Activated T-helper 2 cell treated with anti-CD3 and anti-CD28 coated beads, Interferon-gamma antibody, Interleukin-2, Interleukin-4, amounts not matched to agents 10 μg/mL and 5 μg/mL and 100 μg/mL, durations not matched to agents 14 hours and 24 hours and 36 hours (primary cell): ENCODE results near the gene ADAMTS4. TPM values are rescaled to one million over a fixed set of nuclear protein-coding genes. Genes with fewer than 3 reads are reported as not detected.

ENCODE experiments used
- DNase-seq: peaks from one replicate; pipeline ENCODE4 v3.0.0; 2021; ENCODE audit warnings: low spot score
- H3K27ac Mint-ChIP-seq: one replicate; pipeline ENCODE4 v1.8.0; 2021; ENCODE audit warnings: mixed read lengths
- H3K27me3 Mint-ChIP-seq: one replicate; pipeline ENCODE4 v1.8.0; 2021; ENCODE audit warnings: low read depth, mixed read lengths
- H3K36me3 Mint-ChIP-seq: one replicate; pipeline ENCODE4 v1.8.0; 2021; ENCODE audit warnings: low read depth, mixed read lengths
- H3K4me1 Mint-ChIP-seq: one replicate; pipeline ENCODE4 v1.8.0; 2021; ENCODE audit warnings: low read depth, mixed read lengths
- H3K4me3 Mint-ChIP-seq: one replicate; pipeline ENCODE4 v1.8.0; 2021; ENCODE audit warnings: low read depth, mild to moderate bottlenecking, moderate library complexity, mixed read lengths
- H3K9me3 Mint-ChIP-seq: one replicate; pipeline ENCODE4 v1.8.0; 2021; ENCODE audit warnings: mixed read lengths
- intact Hi-C: fragments of 100-400 bp; cut with micrococcal nuclease; formaldehyde crosslinking; loops from one replicate; pipeline ENCODE4 v1.15.1; 2023
- total RNA-seq: library from RNA; stranded (reverse); gene quantifications from 2 replicates; pipeline ENCODE4 v1.2.3, GENCODE V29; 2022

The ADAMTS4 gene
- total RNA-seq, 1 donor from 2014 or later, result 0.05 TPM

DNA sequence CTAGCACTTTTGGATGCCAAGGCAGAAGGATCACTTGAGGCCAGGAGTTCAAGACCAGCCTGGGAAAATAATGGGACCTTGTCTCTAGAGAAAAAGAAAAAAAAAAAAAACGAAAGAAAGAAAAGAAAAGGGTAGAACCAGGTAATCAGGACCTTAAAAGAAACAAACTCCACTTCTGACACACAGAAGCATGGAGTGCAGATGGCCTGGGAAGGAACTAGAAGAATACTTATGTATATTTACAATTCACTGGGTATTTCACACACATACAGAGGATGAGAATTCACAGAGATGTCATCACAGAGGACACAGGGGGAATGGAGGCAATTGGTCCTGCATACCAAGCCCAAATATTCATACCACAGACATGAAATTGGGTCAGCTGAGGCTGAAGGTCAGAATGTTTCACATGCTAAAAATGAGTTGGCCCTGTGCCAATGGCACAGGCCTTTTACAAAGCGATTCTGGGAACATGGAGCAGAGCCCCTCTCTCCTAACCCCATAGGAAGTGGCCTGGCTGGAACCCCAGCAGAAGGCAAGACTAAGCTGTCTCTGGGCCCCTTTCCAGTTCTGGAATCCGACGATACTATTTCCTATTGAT is 26.0 kb downstream of the ADAMTS4 start:
- Mint-ChIP-seq H3K4me3 (no peak overlapping the region), H3K27me3 (no peaks in the 10 kb centered on the region), H3K27ac (no peak overlapping the region), H3K36me3 (peaks cover 77% of the 10 kb centered on the region), H3K9me3 (no peaks in the 10 kb centered on the region), H3K4me1 (peaks cover 32% of the 10 kb centered on the region)
- intact Hi-C loops, result no loop called here
- DNase-seq, result no peak

DNA sequence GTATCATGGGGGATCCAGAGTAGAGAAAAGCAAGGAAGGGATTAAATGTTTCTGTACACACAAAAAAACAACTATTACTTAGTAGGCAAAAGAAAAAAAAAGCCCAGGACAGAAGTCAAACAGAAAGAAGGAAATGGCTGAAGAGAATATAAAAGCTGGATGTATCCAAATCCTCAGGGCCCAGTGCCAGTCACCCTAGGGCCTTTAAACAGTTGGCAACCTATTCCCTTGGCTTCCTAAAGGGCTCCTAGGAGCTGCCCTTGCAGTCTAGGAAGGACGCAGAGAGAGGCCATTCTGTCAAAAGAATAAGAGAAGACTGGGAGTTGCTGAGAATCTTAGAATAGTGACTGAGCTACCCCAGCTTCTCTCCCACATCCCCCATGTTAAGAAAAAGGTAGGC is 26.5 kb downstream of the ADAMTS4 start:
- Mint-ChIP-seq H3K9me3 (no peaks in the 10 kb centered on the region), H3K27ac (no peak overlapping the region), H3K4me1 (peaks cover 28% of the 10 kb centered on the region), H3K4me3 (no peak overlapping the region), H3K27me3 (no peaks in the 10 kb centered on the region), H3K36me3 (peaks cover 77% of the 10 kb centered on the region)
- intact Hi-C loops, result no loop called here
- DNase-seq, result no peak

DNA sequence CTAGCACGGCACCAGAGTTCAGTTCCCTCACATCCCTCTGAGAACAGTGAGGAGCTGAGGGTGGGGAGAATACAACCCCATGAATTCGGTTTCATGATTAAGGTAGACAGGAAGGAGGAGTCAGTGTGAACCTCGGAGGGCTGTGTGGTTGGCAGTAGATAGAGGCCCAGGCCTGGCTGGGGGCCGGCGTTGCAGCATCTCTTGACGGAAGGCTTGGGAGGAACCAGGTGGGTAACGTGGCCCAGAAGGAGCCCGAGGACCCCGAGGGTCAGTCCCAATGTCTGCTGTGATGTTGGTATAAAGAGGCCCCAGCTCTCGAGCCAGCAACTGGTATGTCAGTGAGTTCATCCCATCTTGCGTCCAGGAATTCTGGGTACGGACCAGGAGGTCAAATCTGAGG is 27.2 kb downstream of the ADAMTS4 start:
- Mint-ChIP-seq H3K4me3 (no peak overlapping the region), H3K27me3 (no peaks in the 10 kb centered on the region), H3K4me1 (peaks cover 34% of the 10 kb centered on the region), H3K9me3 (no peaks in the 10 kb centered on the region), H3K27ac (no peak overlapping the region), H3K36me3 (peaks cover 75% of the 10 kb centered on the region)
- no peak for DNase-seq
- intact Hi-C loops, result no loop called here

DNA sequence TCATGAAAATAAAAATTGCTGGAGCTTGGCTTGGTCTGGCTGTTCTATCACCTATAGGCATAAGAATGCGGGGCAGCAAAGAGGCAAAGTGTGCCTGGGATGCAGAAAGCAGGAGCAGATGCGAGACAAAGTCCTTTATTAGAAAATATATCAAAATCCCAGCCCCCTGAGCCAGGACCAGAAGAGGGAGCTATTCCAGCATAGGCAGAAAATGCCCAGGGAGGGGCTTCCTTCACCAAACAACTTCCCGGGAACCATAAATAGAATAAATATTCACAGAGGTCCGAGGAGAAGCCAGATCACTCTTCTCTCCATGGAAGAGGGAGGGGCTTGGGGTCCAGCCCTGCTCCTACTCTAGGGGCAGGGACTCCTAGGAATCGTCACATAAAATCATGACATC is 27.7 kb downstream of the ADAMTS4 start:
- no peak overlapping the region for H3K4me3 Mint-ChIP-seq
- DNase-seq, result no peak
- peaks cover 31% of the 10 kb centered on the region for H3K4me1 Mint-ChIP-seq
- H3K9me3 Mint-ChIP-seq, result no peaks in the 10 kb centered on the region
- peaks cover 70% of the 10 kb centered on the region for H3K36me3 Mint-ChIP-seq
- intact Hi-C loops, result no loop called here
- H3K27ac Mint-ChIP-seq, result no peak overlapping the region
- no peaks in the 10 kb centered on the region for H3K27me3 Mint-ChIP-seq

GRCh38 chr1:161168906-161169305 is 29.9 kb downstream of the ADAMTS4 start:
- H3K27me3 Mint-ChIP-seq, result no peaks in the 10 kb centered on the region
- intact Hi-C loops, result loop anchor here (5.0 kb wide), 2 partner anchors 33 to 52 kb away; partner anchors contain the start of genes NDUFS2, NIT1 and PFDN2
- peaks cover 61% of the 10 kb centered on the region for H3K36me3 Mint-ChIP-seq
- DNase-seq, result no peak
- H3K9me3 Mint-ChIP-seq, result no peaks in the 10 kb centered on the region
- H3K4me1 Mint-ChIP-seq, result peaks cover 29% of the 10 kb centered on the region
- H3K27ac Mint-ChIP-seq, result no peak overlapping the region
- peak overlapping the region; percentile 66 for H3K4me3 Mint-ChIP-seq

DNA sequence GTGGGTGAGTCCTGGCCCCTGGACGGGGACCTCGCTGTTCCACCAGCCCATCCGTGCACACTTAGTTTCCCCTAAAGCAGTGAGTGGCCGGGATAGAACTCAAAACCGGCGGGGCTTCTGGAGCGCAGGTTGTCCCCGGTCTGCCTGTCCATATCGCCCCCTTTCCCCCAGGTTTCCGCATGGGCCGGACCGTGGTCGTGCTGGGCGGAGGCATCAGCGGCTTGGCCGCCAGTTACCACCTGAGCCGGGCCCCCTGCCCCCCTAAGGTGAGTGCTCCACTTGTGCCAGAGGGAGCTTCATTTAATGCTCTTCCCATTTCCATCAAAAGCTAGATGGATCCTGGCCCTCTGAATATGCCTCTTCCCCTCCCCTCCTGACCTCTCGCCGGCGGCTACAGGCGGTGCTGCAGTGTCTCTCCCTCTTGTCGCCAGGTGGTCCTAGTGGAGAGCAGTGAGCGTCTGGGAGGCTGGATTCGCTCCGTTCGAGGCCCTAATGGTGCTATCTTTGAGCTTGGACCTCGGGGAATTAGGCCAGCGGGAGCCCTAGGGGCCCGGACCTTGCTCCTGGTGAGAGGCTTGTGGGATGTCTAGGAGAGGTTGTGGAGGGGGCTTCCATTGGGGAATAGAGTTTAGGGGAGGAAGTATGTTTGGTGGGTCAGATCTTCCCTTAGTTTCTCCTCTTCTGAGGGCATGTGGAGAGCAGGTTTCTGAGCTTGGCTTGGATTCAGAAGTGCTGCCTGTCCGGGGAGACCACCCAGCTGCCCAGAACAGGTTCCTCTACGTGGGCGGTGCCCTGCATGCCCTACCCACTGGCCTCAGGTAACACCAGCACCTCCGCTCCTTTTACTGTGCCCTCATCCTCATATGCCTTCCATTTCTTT is 31.9 kb downstream of the ADAMTS4 start:
- Mint-ChIP-seq H3K36me3 (peaks cover 61% of the 10 kb centered on the region), H3K27me3 (no peaks in the 10 kb centered on the region), H3K27ac (peak overlapping the region; percentile 96), H3K4me1 (peaks cover 29% of the 10 kb centered on the region), H3K4me3 (peak overlapping the region; percentile 92), H3K9me3 (no peaks in the 10 kb centered on the region)
- intact Hi-C loops, result loop anchor here (1.0 to 5.0 kb wide), 4 partner anchors 10 to 50 kb away; partner anchors contain the start of genes B4GALT3, DEDD, NDUFS2 and NIT1
- no peak for DNase-seq

- peak within 1 kb of the TSS; percentile 96 for H3K27ac Mint-ChIP-seq
- peaks cover 61% of the 10 kb centered on the region for H3K36me3 Mint-ChIP-seq
- no peaks in the 10 kb centered on the region for H3K9me3 Mint-ChIP-seq
- no peaks in the 10 kb centered on the region for H3K27me3 Mint-ChIP-seq
- peaks cover 36% of the 10 kb centered on the region for H3K4me1 Mint-ChIP-seq
- DNase-seq, result peak; percentile 95
- H3K4me3 Mint-ChIP-seq, result peak within 1 kb of the TSS; percentile 92
- intact Hi-C loops, result loop anchor here (1.0 to 5.0 kb wide), 4 partner anchors 11 to 49 kb away; partner anchors contain the start of genes B4GALT3, DEDD, NDUFS2 and NIT1
Measured at GRCh38 chr1:161165742-161166668, 32.8 kb downstream of the ADAMTS4 start, which contains the start of gene PPOX. Gene PPOX, plus strand, starts transcription at chr1:161166426. Its CDS starts 422 bp downstream, at chr1:161166848.

GRCh38 chr1:161164901-161165610 is 33.8 kb downstream of the ADAMTS4 start:
- no peak for DNase-seq
- H3K9me3 Mint-ChIP-seq, result no peaks in the 10 kb centered on the region
- H3K27ac Mint-ChIP-seq, result peak overlapping the region; percentile 96
- H3K4me1 Mint-ChIP-seq, result peaks cover 41% of the 10 kb centered on the region
- intact Hi-C loops, result loop anchor here (5.0 kb wide), 2 partner anchors 37 to 48 kb away; partner anchors contain the start of genes NDUFS2, NIT1 and PFDN2
- peaks cover 60% of the 10 kb centered on the region for H3K36me3 Mint-ChIP-seq
- no peaks in the 10 kb centered on the region for H3K27me3 Mint-ChIP-seq
- peak overlapping the region; percentile 92 for H3K4me3 Mint-ChIP-seq

- DNase-seq, result no peak
- Mint-ChIP-seq H3K9me3 (no peaks in the 10 kb centered on the region), H3K27me3 (no peaks in the 10 kb centered on the region), H3K27ac (peak overlapping the region; percentile 21), H3K36me3 (peaks cover 61% of the 10 kb centered on the region), H3K4me1 (peaks cover 48% of the 10 kb centered on the region), H3K4me3 (no peak overlapping the region)
- intact Hi-C loops, result no loop called here
Measured at GRCh38 chr1:161163793-161164192, 35.1 kb downstream of the ADAMTS4 start.

DNA sequence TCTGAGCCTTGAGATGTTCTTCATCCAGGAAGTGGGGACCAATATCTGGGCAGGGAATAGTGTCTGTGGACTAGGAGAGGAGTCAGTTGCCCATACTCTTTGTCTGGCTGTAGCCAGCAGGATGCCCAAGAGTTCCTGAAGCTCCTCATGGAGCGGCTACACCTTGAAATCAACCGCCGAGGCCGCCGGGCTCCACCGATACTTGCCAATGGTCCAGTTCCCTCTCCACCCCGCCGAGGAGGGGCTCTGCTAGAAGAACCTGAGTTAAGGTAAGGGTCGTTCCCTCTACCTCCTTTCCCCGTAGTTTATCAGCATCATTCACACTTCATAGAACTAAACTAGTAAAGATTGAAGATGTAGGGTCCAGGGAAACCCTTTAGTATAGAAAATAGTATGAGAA is 36.0 kb downstream of the ADAMTS4 start:
- Mint-ChIP-seq H3K36me3 (peaks cover 60% of the 10 kb centered on the region), H3K27me3 (no peaks in the 10 kb centered on the region), H3K4me3 (no peak overlapping the region), H3K4me1 (peaks cover 51% of the 10 kb centered on the region), H3K9me3 (no peaks in the 10 kb centered on the region), H3K27ac (peak overlapping the region; percentile 3)
- no peak for DNase-seq
- intact Hi-C loops, result no loop called here

DNA sequence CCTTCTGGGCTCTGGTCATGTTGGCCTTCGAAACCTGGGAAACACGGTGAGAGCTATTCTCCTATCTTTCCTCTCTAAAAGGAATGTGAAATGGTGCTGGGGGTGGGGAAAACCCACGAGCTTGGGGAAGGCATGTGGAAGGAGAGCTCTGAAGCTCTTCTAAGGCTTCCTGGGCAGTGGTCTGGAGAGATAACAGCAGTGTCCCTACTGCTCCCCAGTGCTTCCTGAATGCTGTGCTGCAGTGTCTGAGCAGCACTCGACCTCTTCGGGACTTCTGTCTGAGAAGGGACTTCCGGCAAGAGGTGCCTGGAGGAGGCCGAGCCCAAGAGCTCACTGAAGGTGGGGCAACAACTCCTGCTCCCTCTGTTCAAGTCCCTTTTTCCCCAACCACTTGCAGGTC is 36.8 kb downstream of the ADAMTS4 start:
- Mint-ChIP-seq H3K27ac (no peak overlapping the region), H3K27me3 (no peaks in the 10 kb centered on the region), H3K36me3 (peaks cover 67% of the 10 kb centered on the region), H3K9me3 (no peaks in the 10 kb centered on the region), H3K4me1 (peaks cover 47% of the 10 kb centered on the region), H3K4me3 (peak overlapping the region; percentile 11)
- intact Hi-C loops, result no loop called here
- no peak for DNase-seq

DNA sequence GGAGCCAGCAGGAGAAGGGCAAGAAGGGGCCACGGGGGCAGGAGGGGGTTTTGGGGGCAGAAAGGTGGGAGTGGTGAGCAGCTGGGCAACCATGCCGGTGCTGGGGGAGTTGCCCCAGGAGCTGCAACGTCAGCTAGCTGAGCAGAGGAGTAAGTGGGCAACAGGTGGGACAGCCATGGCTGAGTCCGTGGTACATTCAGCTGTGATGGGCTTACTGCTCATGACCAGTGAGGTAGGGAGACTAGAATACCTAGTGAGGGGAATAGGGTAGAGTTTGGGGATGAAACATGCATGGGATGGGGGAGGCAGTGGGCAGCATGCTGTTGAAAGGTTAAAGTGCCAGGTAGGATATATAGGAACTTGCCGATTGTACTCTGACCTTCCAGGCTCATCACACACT is 37.2 kb downstream of the ADAMTS4 start:
- Mint-ChIP-seq H3K27ac (peak overlapping the region; percentile 46), H3K36me3 (peaks cover 71% of the 10 kb centered on the region), H3K4me3 (peak overlapping the region; percentile 11), H3K27me3 (no peaks in the 10 kb centered on the region), H3K4me1 (peaks cover 43% of the 10 kb centered on the region), H3K9me3 (no peaks in the 10 kb centered on the region)
- intact Hi-C loops, result no loop called here
- no peak for DNase-seq
